GM19438 (cell line): ENCODE data around the gene SLC36A4.
"Not testable (repeated sequence)": the region's sequence is repeated elsewhere in the genome, so short reads cannot be mapped to it uniquely, and the experiment has no call there.

ENCODE experiments used
- ATAC-seq: cut with Tn5 transposase; IDR thresholded peaks from one replicate; pipeline ENCODE4 v1.9.1; 2021; ENCODE audit warnings: low read depth; ENCODE audit not compliant: unreplicated experiment

Gene SLC36A4

DNA sequence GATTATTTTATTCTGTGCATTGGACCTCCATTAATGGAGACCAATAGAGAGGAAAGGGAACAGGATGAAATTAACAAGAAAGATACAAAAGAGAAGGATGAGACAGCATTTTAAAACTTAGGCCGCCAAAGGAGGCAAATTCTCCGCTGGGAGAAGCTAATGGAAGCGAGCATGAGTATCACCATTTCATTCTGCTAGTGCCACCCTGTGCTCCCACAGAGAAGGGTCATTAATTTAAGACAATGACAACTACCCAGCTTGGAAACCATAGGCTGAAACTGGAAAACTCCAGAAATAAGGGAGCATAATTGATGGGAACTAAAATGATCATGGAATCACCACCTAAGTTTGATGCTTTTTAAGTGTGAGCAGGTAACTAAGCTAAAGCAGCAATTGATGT, 69.2 kb downstream of the SLC36A4 start:
- no peak for ATAC-seq

DNA sequence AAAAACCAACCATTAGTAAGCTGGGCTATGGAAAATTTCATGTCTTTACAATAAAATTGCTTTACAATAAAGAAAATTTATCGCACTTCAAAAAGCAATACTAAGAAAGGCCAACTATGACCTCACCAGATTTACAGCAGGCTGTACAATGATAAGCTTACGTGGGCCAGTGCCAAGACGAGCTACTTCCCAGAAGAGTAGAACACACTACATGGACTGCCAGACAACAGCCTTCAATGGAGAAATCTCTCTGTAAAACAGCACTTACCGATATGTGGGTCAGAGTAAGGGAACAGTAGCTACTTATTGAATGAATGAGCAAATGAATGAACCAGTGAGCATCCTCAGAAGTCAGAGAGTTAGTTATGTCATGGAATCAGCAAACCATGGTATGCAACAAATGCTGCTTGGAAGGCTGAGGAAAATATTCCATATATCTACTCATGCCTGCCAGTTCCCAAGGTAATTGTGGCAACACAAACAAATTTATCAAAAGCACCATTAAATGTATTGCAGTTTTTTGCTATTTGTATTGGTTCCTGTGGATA, 74.4 kb downstream of the SLC36A4 start:
- ATAC-seq = no peak

DNA sequence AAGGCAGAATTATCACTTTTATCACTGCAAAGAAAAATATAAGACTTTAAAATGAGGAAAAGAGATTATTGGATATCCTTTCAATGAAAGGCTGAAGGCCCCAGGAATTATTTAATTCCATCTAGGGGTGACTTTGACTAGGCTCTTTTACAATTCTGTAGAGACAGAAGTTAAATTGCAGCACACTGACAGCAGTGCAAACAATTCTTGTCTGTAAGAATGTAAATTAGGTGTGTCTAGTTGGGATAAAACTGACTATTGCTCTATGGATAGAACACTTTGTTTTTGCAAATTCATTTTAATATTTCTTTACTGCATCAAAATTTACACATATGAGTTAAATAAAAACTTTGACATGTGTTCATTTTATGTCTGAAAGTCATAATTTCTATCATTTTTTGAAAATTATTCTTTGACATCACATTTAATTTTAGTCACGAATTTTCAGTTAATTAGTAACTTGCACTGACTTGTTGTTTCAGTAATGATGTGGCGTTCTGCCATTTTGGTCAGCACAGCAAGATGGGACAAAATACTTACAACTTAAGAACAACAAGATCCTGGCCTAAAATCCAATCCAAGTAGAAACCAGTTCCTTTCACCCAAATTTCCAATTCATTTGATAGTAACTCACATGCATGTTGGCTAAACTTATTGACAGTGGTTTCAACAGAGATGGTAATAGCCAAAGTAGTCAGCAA, 75.1 kb downstream of the SLC36A4 start:
- ATAC-seq = no peak

DNA sequence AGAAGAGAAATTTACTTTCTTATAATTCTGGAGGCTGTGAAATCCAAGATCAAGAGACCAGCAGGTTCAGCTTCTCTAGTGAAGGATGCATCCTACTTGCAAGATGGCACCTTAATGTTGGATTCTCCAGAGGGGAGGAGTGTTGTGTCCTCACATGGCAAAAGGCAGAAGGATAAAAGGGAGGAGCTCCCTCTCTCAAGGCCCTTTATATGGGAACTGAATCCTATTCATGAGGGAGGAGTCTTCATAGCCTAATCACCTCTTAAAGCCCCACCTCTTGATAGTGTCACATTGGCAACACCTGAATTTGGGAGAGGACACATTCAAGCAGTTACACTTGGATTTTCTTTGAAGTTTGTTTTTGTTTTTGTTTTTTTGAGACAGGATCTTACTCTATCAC, 79.5 kb downstream of the SLC36A4 start:
- ATAC-seq = no peak

DNA sequence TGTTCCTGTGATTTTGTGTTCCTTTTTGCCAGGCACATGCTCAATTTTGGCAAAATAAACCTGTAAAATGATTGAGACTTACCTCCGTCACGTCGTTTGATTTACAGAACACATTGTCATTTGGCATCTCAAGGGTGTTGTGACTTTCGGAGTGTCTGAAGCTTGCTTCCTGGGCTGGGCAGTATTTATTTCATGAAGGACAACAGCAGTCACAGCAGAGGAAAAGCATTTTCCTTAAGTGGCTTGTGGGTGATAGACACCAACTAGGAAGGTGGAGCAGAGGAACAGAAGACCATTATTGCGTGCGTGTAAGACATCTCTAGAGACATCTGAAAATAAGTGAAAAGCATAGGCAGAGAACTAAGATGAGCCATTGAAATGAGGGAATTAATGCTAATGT, 80.2 kb downstream of the SLC36A4 start:
- ATAC-seq = no peak

DNA sequence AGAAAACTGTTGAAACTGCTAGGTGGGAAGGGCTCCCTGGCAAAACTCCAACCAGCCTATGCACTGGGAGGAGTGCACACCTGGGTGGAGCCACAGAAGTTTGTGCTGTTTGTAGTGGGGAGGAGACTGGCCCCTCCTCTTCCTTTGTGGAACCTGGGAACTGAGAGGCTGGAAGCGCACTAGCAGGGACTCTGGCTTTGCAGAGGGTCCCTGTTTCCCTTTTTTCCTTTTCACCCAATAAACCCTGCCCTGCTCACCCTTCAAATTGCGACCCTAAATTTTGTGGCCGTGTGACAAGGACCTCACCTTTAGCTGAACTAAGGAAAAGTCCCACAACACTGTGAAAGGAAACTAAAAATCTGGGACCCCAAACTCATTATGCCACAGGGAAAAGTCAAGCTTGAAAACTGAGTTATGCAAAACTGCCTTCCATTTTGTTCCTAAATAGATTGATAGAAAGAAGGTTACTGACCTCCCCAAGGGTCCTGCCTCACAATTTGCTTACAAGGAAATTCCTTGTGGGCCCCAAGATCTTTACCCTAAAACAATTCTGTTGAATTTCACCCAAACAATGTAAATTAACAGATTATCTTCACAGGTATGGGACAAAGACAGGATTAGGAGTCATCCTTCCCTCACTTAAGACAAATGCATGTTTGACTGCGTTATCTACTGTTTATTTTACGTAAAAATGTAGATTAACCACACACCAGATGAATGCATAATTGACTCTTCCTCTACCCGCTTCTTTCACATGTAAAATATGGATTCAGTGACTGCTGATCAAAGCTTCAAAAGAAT, 81.0 kb downstream of the SLC36A4 start:
- ATAC-seq = no peak

DNA sequence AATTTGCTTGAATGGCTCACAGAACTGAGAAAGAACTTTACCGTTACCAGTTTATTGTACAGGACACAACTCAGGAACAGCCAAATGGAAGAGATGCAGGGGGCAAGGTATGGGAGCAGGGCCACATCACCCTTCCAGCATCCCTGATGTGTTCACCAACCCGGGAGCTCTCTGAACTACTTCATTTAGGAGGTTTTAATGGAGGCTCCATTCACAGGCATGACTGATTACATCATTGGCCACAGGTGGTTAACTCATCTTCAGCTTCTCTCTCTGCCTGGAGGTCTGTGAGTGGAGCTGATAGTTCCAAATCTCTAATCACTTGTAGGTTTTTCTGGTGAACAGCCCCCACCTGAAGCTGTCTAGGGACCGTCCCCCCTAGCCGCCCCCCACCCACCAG, 83.5 kb downstream of the SLC36A4 start:
- ATAC-seq = no peak

DNA sequence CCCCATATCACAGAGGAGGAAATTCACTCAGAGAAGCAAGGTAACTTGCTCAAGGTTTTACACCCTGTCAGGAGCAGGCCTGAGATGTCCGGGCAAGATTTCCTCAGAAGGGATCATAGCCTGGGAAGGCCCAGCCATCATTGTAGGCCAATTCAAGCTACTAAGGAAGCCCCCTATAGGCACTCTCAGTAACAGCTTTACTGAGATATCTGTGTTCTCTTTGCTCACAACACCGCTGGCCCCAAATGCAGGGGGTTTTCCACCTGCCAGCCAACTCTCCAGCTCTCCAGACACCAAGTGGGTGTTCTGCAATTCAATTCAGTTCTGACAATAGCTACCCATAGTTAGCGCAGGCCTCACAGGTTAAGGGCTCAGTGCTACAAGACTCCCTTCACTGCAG, 84.0 kb downstream of the SLC36A4 start:
- ATAC-seq = no peak

DNA sequence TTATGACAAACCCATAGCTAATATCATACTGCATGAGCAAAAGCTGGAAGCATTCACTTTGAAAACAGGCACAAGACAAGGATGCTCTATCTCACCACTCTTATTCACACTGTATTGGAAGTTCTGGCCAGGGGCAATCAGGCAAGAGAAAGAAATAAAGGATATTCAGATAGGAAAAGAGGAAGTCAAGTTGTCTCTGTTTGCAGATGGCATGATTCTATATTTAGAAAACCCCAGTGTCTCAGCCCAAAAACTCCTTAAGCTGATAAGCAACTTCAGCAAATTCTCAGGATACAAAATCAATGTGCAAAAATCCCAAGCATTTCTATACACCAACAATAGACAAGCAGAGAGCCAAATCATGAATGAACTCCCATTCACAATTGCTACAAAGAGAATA, 86.6 kb downstream of the SLC36A4 start:
- not testable (repeated sequence) for ATAC-seq

DNA sequence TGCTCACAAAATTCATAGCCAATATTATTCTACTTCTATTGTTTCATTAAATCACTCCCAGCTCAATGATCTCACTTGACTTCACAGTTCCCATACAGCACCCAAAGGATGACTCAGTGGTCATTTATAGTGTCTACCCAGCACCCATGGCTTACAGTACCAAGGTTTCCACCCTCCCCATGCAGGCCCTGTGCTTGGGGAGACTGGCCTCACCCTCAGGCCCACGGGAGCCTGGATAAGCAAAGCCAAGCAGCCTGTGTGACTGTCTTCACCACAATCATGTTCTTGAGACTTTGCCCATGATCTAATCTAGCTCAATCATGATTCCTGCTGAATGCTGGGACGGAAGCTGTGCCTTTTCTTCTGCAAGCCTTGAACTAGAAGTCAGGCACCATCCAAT, 97.6 kb downstream of the SLC36A4 start:
- no peak for ATAC-seq

DNA sequence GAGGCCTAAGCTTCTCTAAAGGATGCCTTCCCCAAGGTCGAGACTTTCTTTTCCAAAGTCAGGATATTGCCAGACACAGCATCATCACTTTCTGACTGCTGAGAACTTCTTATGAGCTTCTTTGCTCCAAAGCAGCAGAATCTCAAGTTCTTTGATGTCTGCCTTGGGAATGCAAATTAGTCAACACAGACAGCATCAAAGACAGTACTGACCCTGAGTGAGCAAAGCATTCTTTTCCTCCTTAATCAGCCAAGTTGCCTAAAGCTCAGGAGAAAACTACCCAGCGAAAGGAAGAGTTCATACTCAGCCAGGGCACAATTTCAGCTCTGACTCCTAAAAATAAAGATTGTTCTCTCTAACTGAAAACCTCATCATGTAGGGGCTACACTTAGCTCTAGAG, 98.0 kb downstream of the SLC36A4 start:
- ATAC-seq = no peak
